CD4-positive, CD25-positive, alpha-beta regulatory T cell (primary cell): ENCODE data around the gene CLCA1. TPM values are rescaled to one million over a fixed set of nuclear protein-coding genes. Genes with fewer than 3 reads are reported as not detected.

Experiments
- ATAC-seq, 2 donors: fragments of 150-1000 bp; cut with Tn5 transposase; one replicate each; pipeline ENCODE4 v1.10.0; 2021; ENCODE audit warnings: low read depth in 2 of 2, moderate number of reproducible peaks in 2 of 2, moderate library complexity in 1 of 2
- DNase-seq, 3 donors: peaks; one replicate each; pipeline versions ENCODE4 v3.0.0 to v3.0.0-alpha.2; 2012 to 2022; ENCODE audit warnings: mixed read lengths in 1 of 3
- H3K27ac ChIP-seq: one replicate; pipeline ENCODE4 v1.7.0; 2013; ENCODE audit warnings: mild to moderate bottlenecking, low read length; ENCODE audit not compliant: insufficient read depth, poor library complexity, severe bottlenecking
- H3K27me3 ChIP-seq: one replicate; pipeline ENCODE4 v1.7.0; 2013; ENCODE audit warnings: low read length; ENCODE audit not compliant: control insufficient read depth, insufficient read depth
- H3K36me3 ChIP-seq: one replicate; pipeline ENCODE4 v1.7.0; 2013; ENCODE audit warnings: mild to moderate bottlenecking, low read length, moderate library complexity; ENCODE audit not compliant: control insufficient read depth, insufficient read depth
- H3K4me1 ChIP-seq: 2 replicates; pipeline ENCODE4 v1.7.0; 2013; ENCODE audit warnings: mild to moderate bottlenecking, low read length; ENCODE audit not compliant: insufficient read depth, control insufficient read depth, poor library complexity, severe bottlenecking
- H3K4me3 ChIP-seq: one replicate; pipeline ENCODE4 v1.7.0; 2013; ENCODE audit warnings: low read depth, mild to moderate bottlenecking, low read length, moderate library complexity
- H3K9me3 ChIP-seq, 2 experiments: 1 replicate in 1 of 2; 2 replicates in 1 of 2; pipeline ENCODE4 v1.7.0; 2013; ENCODE audit warnings: low read length in 2 of 2, mild to moderate bottlenecking in 1 of 2, moderate library complexity in 1 of 2; ENCODE audit not compliant: control insufficient read depth in 2 of 2
- H3K27ac Mint-ChIP-seq, 3 donors: one replicate each; pipeline ENCODE4 v1.8.0; 2020 to 2022; ENCODE audit warnings: mild to moderate bottlenecking in 3 of 3, mixed read lengths in 3 of 3, moderate library complexity in 2 of 3
- H3K27me3 Mint-ChIP-seq: one replicate; pipeline ENCODE4 v1.8.0; 2022; ENCODE audit warnings: mild to moderate bottlenecking, mixed read lengths
- H3K36me3 Mint-ChIP-seq: one replicate; pipeline ENCODE4 v1.8.0; 2020; ENCODE audit warnings: mixed read lengths
- H3K4me1 Mint-ChIP-seq, 4 donors: one replicate each; pipeline ENCODE4 v1.8.0; 2020 to 2022; ENCODE audit warnings: mixed read lengths in 4 of 4, mild to moderate bottlenecking in 1 of 4
- H3K4me3 Mint-ChIP-seq, 4 donors: one replicate each; pipeline ENCODE4 v1.8.0; 2020 to 2022; ENCODE audit warnings: mild to moderate bottlenecking in 4 of 4, mixed read lengths in 4 of 4, moderate library complexity in 3 of 4
- H3K9me3 Mint-ChIP-seq, 7 donors: one replicate each; pipeline ENCODE4 v1.8.0; 2020 to 2022; ENCODE audit warnings: mixed read lengths in 7 of 7, mild to moderate bottlenecking in 3 of 7, moderate library complexity in 2 of 7
- polyA plus RNA-seq, 4 donors: library from polyadenylated mRNA; unstranded; fragments of 300-500 nt; fragmentation: Illumina TruSeq; gene quantifications; one replicate each; pipeline ENCODE4 v1.2.3, GENCODE V29; 2021
- total RNA-seq: library from RNA; stranded (reverse); gene quantifications from one replicate; pipeline ENCODE4 v1.2.3, GENCODE V29; 2022

The CLCA1 gene
- total and polyA plus RNA-seq, 5 donors from 2014 or later = not detected

- H3K9me3 ChIP-seq = no peaks in the 10 kb centered on the region
- H3K36me3 Mint-ChIP-seq = no peaks in the 10 kb centered on the region
- no peak for ATAC-seq
- H3K27ac ChIP-seq = no peak overlapping the region
- H3K4me1 ChIP-seq = no peaks in the 10 kb centered on the region
- H3K36me3 ChIP-seq = no peaks in the 10 kb centered on the region
- H3K4me3 Mint-ChIP-seq = no peak overlapping the region
- no peak overlapping the region for H3K4me3 ChIP-seq
- no peaks in the 10 kb centered on the region for H3K9me3 Mint-ChIP-seq
- H3K27ac Mint-ChIP-seq = no peak overlapping the region
- H3K4me1 Mint-ChIP-seq = no peaks in the 10 kb centered on the region
- H3K27me3 ChIP-seq = peaks cover 2% of the 10 kb centered on the region
- DNase-seq = no peak
- no peaks in the 10 kb centered on the region for H3K27me3 Mint-ChIP-seq
These were observed 53.5 kb downstream of the CLCA1 start for GRCh38 chr1:86522240-86522639.

GRCh38 chr1:86523670-86524354 lies 55.1 kb downstream of the CLCA1 start:
- ATAC-seq = no peak

GRCh38 chr1:86527306-86527705 lies 58.6 kb downstream of the CLCA1 start:
- Histone ChIP-seq H3K4me1 (no peaks in the 10 kb centered on the region), H3K4me3 (no peak overlapping the region), H3K9me3 (peaks cover 0 to 2% of the 10 kb centered on the region in 2 experiments), H3K27me3 (peaks cover 2% of the 10 kb centered on the region), H3K36me3 (no peaks in the 10 kb centered on the region), H3K27ac (no peak overlapping the region)
- H3K4me1 Mint-ChIP-seq = no peaks in the 10 kb centered on the region
- no peaks in the 10 kb centered on the region for H3K36me3 Mint-ChIP-seq
- ATAC-seq (no peak), DNase-seq (no peak)
- H3K27me3 Mint-ChIP-seq = no peaks in the 10 kb centered on the region
- no peak overlapping the region for H3K4me3 Mint-ChIP-seq
- H3K9me3 Mint-ChIP-seq = no peaks in the 10 kb centered on the region
- no peak overlapping the region for H3K27ac Mint-ChIP-seq

More at GRCh38 chr1:86523670-86524354, 55.1 kb downstream of the CLCA1 start:
- Histone ChIP-seq H3K4me3 (no peak overlapping the region), H3K27ac (no peak overlapping the region), H3K4me1 (no peaks in the 10 kb centered on the region), H3K9me3 (no peaks in the 10 kb centered on the region), H3K27me3 (peaks cover 2% of the 10 kb centered on the region), H3K36me3 (no peaks in the 10 kb centered on the region)
- H3K4me3 Mint-ChIP-seq = no peak overlapping the region
- no peaks in the 10 kb centered on the region for H3K36me3 Mint-ChIP-seq
- no peak overlapping the region for H3K27ac Mint-ChIP-seq
- no peaks in the 10 kb centered on the region for H3K9me3 Mint-ChIP-seq
- H3K4me1 Mint-ChIP-seq = no peaks in the 10 kb centered on the region
- no peaks in the 10 kb centered on the region for H3K27me3 Mint-ChIP-seq
- no peak for DNase-seq

- H3K27me3 Mint-ChIP-seq = peaks cover 7% of the 10 kb centered on the region
- H3K9me3 Mint-ChIP-seq = no peaks in the 10 kb centered on the region
- no peak overlapping the region for H3K4me3 ChIP-seq
- peaks cover 2% of the 10 kb centered on the region for H3K27me3 ChIP-seq
- ATAC-seq (no peak), DNase-seq (no peak)
- H3K4me3 Mint-ChIP-seq = no peak overlapping the region
- no peaks in the 10 kb centered on the region for H3K4me1 Mint-ChIP-seq
- H3K4me1 ChIP-seq = no peaks in the 10 kb centered on the region
- H3K9me3 ChIP-seq = peaks cover 0 to 2% of the 10 kb centered on the region in 2 experiments
- no peaks in the 10 kb centered on the region for H3K36me3 Mint-ChIP-seq
- no peaks in the 10 kb centered on the region for H3K36me3 ChIP-seq
- H3K27ac Mint-ChIP-seq = no peak overlapping the region
- no peak overlapping the region for H3K27ac ChIP-seq
These were observed 61.6 kb downstream of the CLCA1 start for GRCh38 chr1:86530211-86530845.

GRCh38 chr1:86537928-86538695 lies 69.4 kb downstream of the CLCA1 start:
- ATAC-seq = no peak
- H3K36me3 ChIP-seq = no peaks in the 10 kb centered on the region
- Mint-ChIP-seq H3K4me1 (no peaks in the 10 kb centered on the region), H3K36me3 (no peaks in the 10 kb centered on the region), H3K9me3 (no peaks in the 10 kb centered on the region), H3K4me3 (no peak overlapping the region), H3K27ac (no peak overlapping the region), H3K27me3 (peaks cover 22% of the 10 kb centered on the region)
- DNase-seq = no peak
- no peak overlapping the region for H3K4me3 ChIP-seq
- no peak overlapping the region for H3K27ac ChIP-seq
- no peaks in the 10 kb centered on the region for H3K9me3 ChIP-seq
- H3K27me3 ChIP-seq = peaks cover 9% of the 10 kb centered on the region
- H3K4me1 ChIP-seq = no peaks in the 10 kb centered on the region

GRCh38 chr1:86538775-86539174 lies 70.0 kb downstream of the CLCA1 start:
- H3K9me3 ChIP-seq = no peaks in the 10 kb centered on the region
- H3K4me1 ChIP-seq = no peaks in the 10 kb centered on the region
- H3K27me3 ChIP-seq = peaks cover 9% of the 10 kb centered on the region
- H3K27me3 Mint-ChIP-seq = peaks cover 22% of the 10 kb centered on the region
- no peak overlapping the region for H3K27ac Mint-ChIP-seq
- no peaks in the 10 kb centered on the region for H3K9me3 Mint-ChIP-seq
- no peak overlapping the region for H3K27ac ChIP-seq
- H3K4me3 ChIP-seq = no peak overlapping the region
- no peaks in the 10 kb centered on the region for H3K36me3 ChIP-seq
- H3K36me3 Mint-ChIP-seq = no peaks in the 10 kb centered on the region
- DNase-seq (no peak), ATAC-seq (no peak)
- no peak overlapping the region for H3K4me3 Mint-ChIP-seq
- no peaks in the 10 kb centered on the region for H3K4me1 Mint-ChIP-seq

GRCh38 chr1:86541859-86542258 lies 73.1 kb downstream of the CLCA1 start:
- no peak for DNase-seq
- H3K27ac Mint-ChIP-seq = no peak overlapping the region
- no peaks in the 10 kb centered on the region for H3K4me1 ChIP-seq
- H3K9me3 Mint-ChIP-seq = no peaks in the 10 kb centered on the region
- H3K36me3 Mint-ChIP-seq = no peaks in the 10 kb centered on the region
- no peaks in the 10 kb centered on the region for H3K9me3 ChIP-seq
- H3K27me3 Mint-ChIP-seq = peaks cover 14% of the 10 kb centered on the region
- no peak overlapping the region for H3K4me3 ChIP-seq
- H3K27me3 ChIP-seq = peaks cover 9% of the 10 kb centered on the region
- H3K27ac ChIP-seq = no peak overlapping the region
- no peak overlapping the region for H3K4me3 Mint-ChIP-seq
- no peaks in the 10 kb centered on the region for H3K4me1 Mint-ChIP-seq
- no peak for ATAC-seq
- H3K36me3 ChIP-seq = no peaks in the 10 kb centered on the region
